CD14-positive monocyte (primary cell): ENCODE results near the gene RBMS3. TPM values are rescaled to one million over a fixed set of nuclear protein-coding genes. Genes with fewer than 3 reads are reported as not detected.

Experiments
- DNase-seq, 3 donors: peaks; one replicate each; pipeline ENCODE4 v3.0.0-alpha.2; 2011 to 2022
- H2AFZ ChIP-seq: 2 replicates; pipeline ENCODE4 v1.6.0; 2012; ENCODE audit warnings: mild to moderate bottlenecking, low read depth, low read length, inconsistent platforms; ENCODE audit not compliant: insufficient read depth, poor library complexity, severe bottlenecking
- H3K27ac ChIP-seq, 2 donors: 1 replicate in 1 of 2; 2 replicates in 1 of 2; pipeline ENCODE4 v1.5.1; 2012 to 2013; ENCODE audit warnings: low read length in 2 of 2, control low read depth in 1 of 2, inconsistent platforms in 1 of 2, low read depth in 1 of 2, mild to moderate bottlenecking in 1 of 2
- H3K27me3 ChIP-seq, 2 donors: one replicate each; pipeline versions ENCODE4 v1.6.0 to v1.6.1; 2011 to 2013; ENCODE audit warnings: low read length in 2 of 2; ENCODE audit not compliant: control insufficient read depth in 2 of 2, insufficient read depth in 2 of 2
- H3K36me3 ChIP-seq, 2 donors: replicated peaks in 1 of 2; 1 replicate in 1 of 2; 2 replicates in 1 of 2; pipeline versions ENCODE4 v1.5.1 to v1.6.1; 2012 to 2013; ENCODE audit warnings: low read length in 2 of 2, control low read depth in 1 of 2, inconsistent platforms in 1 of 2, mild to moderate bottlenecking in 1 of 2; ENCODE audit not compliant: insufficient read depth in 2 of 2, control insufficient read depth in 1 of 2
- H3K4me1 ChIP-seq, 2 donors: 1 replicate in 1 of 2; 2 replicates in 1 of 2; pipeline versions ENCODE4 v1.5.1 to v1.6.1; 2012 to 2013; ENCODE audit warnings: low read length in 2 of 2, control low read depth in 1 of 2, inconsistent platforms in 1 of 2, mild to moderate bottlenecking in 1 of 2, moderate library complexity in 1 of 2; ENCODE audit not compliant: insufficient read depth in 2 of 2, control insufficient read depth in 1 of 2
- H3K4me2 ChIP-seq: replicated peaks from 2 replicates; pipeline ENCODE3; 2012; ENCODE audit warnings: low read length, moderate library complexity, mild to moderate bottlenecking; ENCODE audit not compliant: poor library complexity, severe bottlenecking; ENCODE audit errors: extremely low read depth
- H3K4me3 ChIP-seq, 3 experiments: fragments of 200-600 bp in 1 of 3; sonication (generic) in 1 of 3; replicated peaks in 1 of 3; 1 replicate in 2 of 3; 2 replicates in 1 of 3; pipeline ENCODE4 v1.5.1; 2011 to 2013; ENCODE audit warnings: low read length in 3 of 3, mild to moderate bottlenecking in 3 of 3, control low read depth in 2 of 3, low read depth in 2 of 3, inconsistent platforms in 1 of 3, moderate library complexity in 1 of 3
- H3K79me2 ChIP-seq: 2 replicates; pipeline ENCODE4 v1.6.0; 2012; ENCODE audit warnings: mild to moderate bottlenecking, control low read depth, inconsistent platforms, low read length, moderate library complexity; ENCODE audit not compliant: insufficient read depth
- H3K9ac ChIP-seq: 2 replicates; pipeline ENCODE4 v1.6.0; 2017; ENCODE audit warnings: low read length, mild to moderate bottlenecking; ENCODE audit not compliant: insufficient read depth, poor library complexity, severe bottlenecking
- H3K9me3 ChIP-seq, 2 donors: replicated peaks in 1 of 2; 1 replicate in 1 of 2; 2 replicates in 1 of 2; pipeline versions ENCODE4 v1.5.1 to v1.6.1; 2012 to 2013; ENCODE audit warnings: low read length in 2 of 2, control low read depth in 1 of 2; ENCODE audit not compliant: control insufficient read depth in 1 of 2, insufficient read depth in 1 of 2
- H4K20me1 ChIP-seq: 2 replicates; pipeline ENCODE4 v1.6.0; 2012; ENCODE audit warnings: mild to moderate bottlenecking, low read length, control low read depth, moderate library complexity; ENCODE audit not compliant: insufficient read depth
- H3K27ac Mint-ChIP-seq, 7 donors: one replicate each; pipeline ENCODE4 v1.8.0; 2020; ENCODE audit warnings: mild to moderate bottlenecking in 7 of 7, mixed read lengths in 7 of 7, moderate library complexity in 6 of 7, inconsistent platforms in 2 of 7
- H3K27me3 Mint-ChIP-seq, 3 donors: one replicate each; pipeline ENCODE4 v1.8.0; 2021 to 2022; ENCODE audit warnings: low read depth in 3 of 3, mild to moderate bottlenecking in 3 of 3, mixed read lengths in 3 of 3, moderate library complexity in 3 of 3, inconsistent platforms in 1 of 3
- H3K36me3 Mint-ChIP-seq, 2 donors: one replicate each; pipeline ENCODE4 v1.8.0; 2020; ENCODE audit warnings: mixed read lengths in 2 of 2, inconsistent platforms in 1 of 2, mild to moderate bottlenecking in 1 of 2
- H3K4me1 Mint-ChIP-seq: one replicate; pipeline ENCODE4 v1.8.0; 2020; ENCODE audit warnings: mild to moderate bottlenecking, mixed read lengths
- H3K4me3 Mint-ChIP-seq, 2 donors: one replicate each; pipeline ENCODE4 v1.8.0; 2020; ENCODE audit warnings: mild to moderate bottlenecking in 2 of 2, mixed read lengths in 2 of 2, moderate library complexity in 1 of 2
- H3K9me3 Mint-ChIP-seq, 7 donors: one replicate each; pipeline ENCODE4 v1.8.0; 2020 to 2022; ENCODE audit warnings: mixed read lengths in 7 of 7, mild to moderate bottlenecking in 6 of 7, moderate library complexity in 6 of 7, inconsistent platforms in 2 of 7
- CTCF ChIP-seq: fragments of 200-600 bp; IDR thresholded peaks from one replicate; pipeline ENCODE4 v1.8.0; 2022; ENCODE audit warnings: antibody characterized with exemption, mild to moderate bottlenecking
- WGBS: methylation state at CpG from one replicate; pipeline ENCODE4 v1.1.5; 2013; ENCODE audit warnings: missing lambda C conversion rate; ENCODE audit not compliant: insufficient coverage; 5-methylcytosine and 5-hydroxymethylcytosine counted together
- intact Hi-C, 2 donors: fragments of 100-400 bp; cut with micrococcal nuclease; formaldehyde crosslinking; loops; one replicate each; pipeline versions ENCODE4 v1.15.0 to v1.15.1; 2023
- polyA plus RNA-seq, 3 donors: library from polyadenylated mRNA; depleted of rRNA in 1 of 3; unstranded in 2 of 3; stranded (reverse) in 1 of 3; fragments of 300-500 nt in 2 of 3; fragments of >200 nt in 1 of 3; fragmentation: Illumina TruSeq in 2 of 3; gene quantifications; 1 replicate in 2 of 3; 2 replicates in 1 of 3; pipeline ENCODE4 v1.2.3, GENCODE V29; 2012 to 2021

RBMS3 gene
- polyA plus RNA-seq, 3 donors, result not detected

- intact Hi-C loops, result no loop called here
- no CpG with 5 or more reads among the region's 3 CpGs for WGBS
- no peak overlapping the region for H3K9ac ChIP-seq
These were observed 548.5 kb downstream of the RBMS3 start for GRCh38 chr3:29829340-29829739.

GRCh38 chr3:29850641-29851040 lies 569.8 kb downstream of the RBMS3 start:
- no peaks in the 10 kb centered on the region for H3K4me1 ChIP-seq
- TF ChIP-seq CTCF, result no peak
- Mint-ChIP-seq H3K27me3 (peaks cover 0 to 1% (median 0%) of the 10 kb centered on the region in 3 donors), H3K36me3 (no peaks in the 10 kb centered on the region), H3K4me3 (no peak overlapping the region), H3K4me1 (no peaks in the 10 kb centered on the region), H3K9me3 (peaks cover 0 to 6% (median 1%) of the 10 kb centered on the region in 7 donors), H3K27ac (no peak overlapping the region)
- H3K4me3 ChIP-seq, result no peak overlapping the region
- H3K79me2 ChIP-seq, result no peaks in the 10 kb centered on the region
- no peak overlapping the region for H3K4me2 ChIP-seq
- no peak overlapping the region for H3K9ac ChIP-seq
- no peak overlapping the region for H3K27ac ChIP-seq
- no peaks in the 10 kb centered on the region for H3K27me3 ChIP-seq
- no peak overlapping the region for H2AFZ ChIP-seq
- H3K36me3 ChIP-seq, result no peaks in the 10 kb centered on the region
- WGBS, result 70% methylated on average over 2 of the region's 2 CpGs
- intact Hi-C loops, result no loop called here
- H4K20me1 ChIP-seq, result no peaks in the 10 kb centered on the region
- H3K9me3 ChIP-seq, result no peaks in the 10 kb centered on the region
- no peak for DNase-seq

More at GRCh38 chr3:29829340-29829739, 548.5 kb downstream of the RBMS3 start:
- no peak overlapping the region for H3K4me3 ChIP-seq
- no peaks in the 10 kb centered on the region for H3K36me3 ChIP-seq
- H4K20me1 ChIP-seq, result no peaks in the 10 kb centered on the region
- DNase-seq, result no peak
- Mint-ChIP-seq H3K4me1 (no peaks in the 10 kb centered on the region), H3K4me3 (no peak overlapping the region), H3K9me3 (peaks cover 0 to 13% (median 1%) of the 10 kb centered on the region in 7 donors), H3K27ac (no peak overlapping the region), H3K27me3 (peaks cover 0 to 3% (median 0%) of the 10 kb centered on the region in 3 donors), H3K36me3 (no peaks in the 10 kb centered on the region)
- no peaks in the 10 kb centered on the region for H3K27me3 ChIP-seq
- TF ChIP-seq CTCF, result no peak
- no peaks in the 10 kb centered on the region for H3K79me2 ChIP-seq
- no peak overlapping the region for H3K27ac ChIP-seq
- no peaks in the 10 kb centered on the region for H3K4me1 ChIP-seq
- no peak overlapping the region for H2AFZ ChIP-seq
- H3K9me3 ChIP-seq, result peaks cover 0 to 4% of the 10 kb centered on the region in 2 donors
- H3K4me2 ChIP-seq, result no peak overlapping the region
